ENCODE results near the gene LAMA5.

The LAMA5 gene

GRCh38 chr20:62396367-62397239, 29.5 kb upstream of the LAMA5 start:
- H3K9me3 Mint-ChIP-seq, result no peaks in the 10 kb centered on the region
- no peak overlapping the region for H3K27ac Mint-ChIP-seq
- no peak overlapping the region for H3K4me3 Mint-ChIP-seq
- no peaks in the 10 kb centered on the region for H3K4me1 Mint-ChIP-seq
- DNase-seq, result no peak
- no peak for ATAC-seq
- H3K36me3 Mint-ChIP-seq (ENCODE audit: low read depth), result peaks cover 3% of the 10 kb centered on the region
- H3K27me3 Mint-ChIP-seq, result no peaks in the 10 kb centered on the region

- no peaks in the 10 kb centered on the region for H3K27me3 Mint-ChIP-seq
- DNase-seq, result no peak
- no peak overlapping the region for H3K4me3 Mint-ChIP-seq
- H3K36me3 Mint-ChIP-seq (ENCODE audit: low read depth), result peaks cover 3% of the 10 kb centered on the region
- H3K4me1 Mint-ChIP-seq, result no peaks in the 10 kb centered on the region
- H3K9me3 Mint-ChIP-seq, result no peaks in the 10 kb centered on the region
- ATAC-seq, result no peak
- H3K27ac Mint-ChIP-seq, result no peak overlapping the region
Observed at GRCh38 chr20:62395311-62396242, 28.5 kb upstream of the LAMA5 start.

DNA sequence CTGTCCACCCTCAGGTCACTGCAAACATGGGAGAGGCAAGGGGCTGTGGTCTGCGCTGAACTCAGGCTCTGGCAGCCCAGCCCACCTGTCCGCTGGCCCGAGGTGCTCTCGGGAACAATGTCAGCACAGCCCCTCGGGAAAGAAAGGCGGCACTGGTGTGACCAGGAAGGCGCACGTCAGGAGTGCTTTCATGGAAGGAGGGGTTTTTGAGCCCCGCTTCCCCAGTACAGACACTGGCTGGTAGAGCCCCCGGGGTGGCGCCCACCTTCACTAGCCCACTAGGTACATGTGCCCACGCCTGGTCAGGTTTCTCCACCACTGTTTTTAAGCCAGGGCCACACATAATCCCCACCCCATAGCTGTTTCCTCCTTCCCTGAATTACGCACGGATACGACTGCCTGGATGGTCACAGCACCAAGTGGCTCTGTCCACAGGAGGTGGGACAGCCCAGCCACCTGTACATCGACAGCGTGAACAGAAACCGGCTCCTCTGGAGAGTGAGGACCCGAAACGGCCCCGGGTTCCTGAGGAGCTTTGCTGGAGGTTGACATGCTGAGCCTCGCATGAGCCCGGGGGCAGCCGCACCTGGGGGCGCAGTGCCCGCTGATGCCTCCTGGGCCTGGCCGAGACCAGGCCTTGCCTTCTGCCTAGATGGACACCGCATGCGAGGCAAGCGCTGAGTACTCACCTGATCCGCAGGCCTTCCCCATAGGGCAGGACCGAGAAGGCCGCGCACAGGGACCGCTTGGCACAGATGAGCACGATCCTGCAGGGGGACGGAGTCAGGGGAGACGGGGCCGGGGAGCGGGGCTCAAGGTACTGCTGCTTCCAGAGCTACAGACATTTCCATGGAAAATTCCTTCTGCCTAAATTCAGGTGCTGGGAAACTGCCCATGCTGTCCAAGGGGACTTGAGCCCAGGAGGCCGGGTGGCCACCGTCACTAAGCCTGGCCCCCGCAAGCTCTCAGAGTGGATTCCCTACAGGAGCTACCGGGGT, 27.4 kb upstream of the LAMA5 start:
- Mint-ChIP-seq H3K4me3 (no peak overlapping the region), H3K36me3 (ENCODE audit: low read depth) (peaks cover 11% of the 10 kb centered on the region)

GRCh38 chr20:62393830-62394229, 26.7 kb upstream of the LAMA5 start:
- no peaks in the 10 kb centered on the region for H3K9me3 Mint-ChIP-seq
- no peak for ATAC-seq
- H3K27me3 Mint-ChIP-seq, result no peaks in the 10 kb centered on the region
- H3K4me1 Mint-ChIP-seq, result peaks cover 6% of the 10 kb centered on the region
- DNase-seq, result no peak
- H3K36me3 Mint-ChIP-seq (ENCODE audit: low read depth), result peaks cover 19% of the 10 kb centered on the region
- no peak overlapping the region for H3K4me3 Mint-ChIP-seq
- H3K27ac Mint-ChIP-seq, result no peak overlapping the region

More for the DNA sequence above, 27.4 kb upstream of the LAMA5 start:
- Mint-ChIP-seq H3K27ac (no peak overlapping the region), H3K4me1 (peaks cover 3% of the 10 kb centered on the region), H3K27me3 (no peaks in the 10 kb centered on the region), H3K9me3 (no peaks in the 10 kb centered on the region)
- ATAC-seq, result no peak
- DNase-seq, result no peak

DNA sequence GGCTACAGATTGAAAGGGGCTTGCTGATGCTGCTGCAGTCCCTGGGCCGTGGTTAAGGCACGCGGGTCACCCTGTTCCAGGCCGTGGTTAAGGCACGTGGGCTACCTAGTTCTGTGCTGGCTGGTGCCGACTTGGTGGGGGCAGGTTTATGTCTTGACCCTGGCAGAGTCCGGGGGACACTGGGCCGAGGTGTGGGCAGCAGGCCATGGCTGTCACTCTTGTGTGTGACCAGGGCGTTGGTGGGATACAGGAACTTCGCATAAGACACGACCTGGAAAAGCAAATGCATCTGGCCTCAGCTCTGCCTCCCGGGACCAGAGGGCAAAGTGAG, 26.2 kb upstream of the LAMA5 start:
- Mint-ChIP-seq H3K4me3 (no peak overlapping the region), H3K36me3 (ENCODE audit: low read depth) (peaks cover 24% of the 10 kb centered on the region), H3K4me1 (peaks cover 12% of the 10 kb centered on the region), H3K27me3 (no peaks in the 10 kb centered on the region), H3K27ac (no peak overlapping the region), H3K9me3 (no peaks in the 10 kb centered on the region)
- DNase-seq, result no peak
- ATAC-seq, result no peak

DNA sequence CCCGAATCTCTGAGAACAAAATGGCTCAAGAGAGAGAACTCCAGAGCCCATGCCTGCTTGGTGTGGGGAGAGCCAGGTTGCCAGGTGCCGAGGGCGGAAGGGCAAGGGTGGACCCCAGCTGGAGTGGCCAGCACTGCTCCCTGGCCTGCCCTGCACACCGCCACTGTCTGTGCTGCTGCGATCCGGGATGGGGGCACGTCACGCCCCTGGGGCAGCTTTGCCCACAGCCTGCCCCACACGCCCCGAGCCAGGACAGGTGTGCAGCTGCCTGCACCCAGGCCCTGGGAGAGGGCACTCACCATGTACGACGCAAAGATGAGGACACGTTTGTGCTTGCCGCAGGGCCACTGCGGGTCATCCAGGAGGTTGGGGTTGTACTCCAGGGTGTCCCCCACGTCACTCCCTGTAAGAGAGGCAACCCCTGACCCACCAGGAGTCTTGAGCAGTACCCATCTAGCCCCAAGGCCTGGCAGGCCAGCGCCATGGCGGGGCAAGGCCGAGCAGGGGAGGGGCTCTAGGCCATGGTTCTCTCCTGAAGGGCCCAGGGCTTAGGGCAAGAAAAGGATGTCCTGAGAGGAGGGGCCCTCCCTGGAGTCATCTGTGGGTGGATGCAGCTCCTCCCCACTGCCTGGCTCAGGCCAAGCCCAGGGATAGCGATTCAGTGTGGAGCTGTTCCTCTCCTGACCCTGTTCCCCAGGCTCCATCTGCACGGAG, 25.7 kb upstream of the LAMA5 start:
- Mint-ChIP-seq H3K4me1 (peaks cover 17% of the 10 kb centered on the region), H3K9me3 (no peaks in the 10 kb centered on the region)
- ATAC-seq, result no peak

DNA sequence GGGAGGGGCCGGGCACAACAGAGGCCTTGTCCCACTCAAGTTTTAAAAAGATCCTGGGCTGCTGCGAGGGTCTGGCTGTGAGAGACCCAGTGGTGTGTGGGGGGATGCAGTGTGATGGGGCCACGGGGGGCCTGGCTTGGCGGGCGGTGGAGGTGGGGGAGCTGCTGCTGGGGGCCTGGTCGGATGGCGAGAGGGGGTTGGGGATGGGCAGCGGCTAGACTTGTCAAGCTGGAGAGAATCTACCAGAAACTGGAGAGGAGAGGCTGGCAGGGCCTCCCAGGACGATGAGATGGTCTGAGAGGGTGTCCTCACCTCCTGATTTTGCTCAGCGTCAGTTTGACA, 24.9 kb upstream of the LAMA5 start:
- Mint-ChIP-seq H3K27me3 (no peaks in the 10 kb centered on the region), H3K27ac (no peak overlapping the region), H3K4me1 (peaks cover 20% of the 10 kb centered on the region), H3K4me3 (no peak overlapping the region), H3K36me3 (ENCODE audit: low read depth) (peaks cover 32% of the 10 kb centered on the region), H3K9me3 (no peaks in the 10 kb centered on the region)
- no peak for DNase-seq
- no peak for ATAC-seq

More for the DNA sequence above, 25.7 kb upstream of the LAMA5 start:
- Mint-ChIP-seq H3K27me3 (no peaks in the 10 kb centered on the region), H3K27ac (no peak overlapping the region), H3K4me3 (no peak overlapping the region), H3K36me3 (ENCODE audit: low read depth) (peaks cover 29% of the 10 kb centered on the region)
- no peak for DNase-seq

DNA sequence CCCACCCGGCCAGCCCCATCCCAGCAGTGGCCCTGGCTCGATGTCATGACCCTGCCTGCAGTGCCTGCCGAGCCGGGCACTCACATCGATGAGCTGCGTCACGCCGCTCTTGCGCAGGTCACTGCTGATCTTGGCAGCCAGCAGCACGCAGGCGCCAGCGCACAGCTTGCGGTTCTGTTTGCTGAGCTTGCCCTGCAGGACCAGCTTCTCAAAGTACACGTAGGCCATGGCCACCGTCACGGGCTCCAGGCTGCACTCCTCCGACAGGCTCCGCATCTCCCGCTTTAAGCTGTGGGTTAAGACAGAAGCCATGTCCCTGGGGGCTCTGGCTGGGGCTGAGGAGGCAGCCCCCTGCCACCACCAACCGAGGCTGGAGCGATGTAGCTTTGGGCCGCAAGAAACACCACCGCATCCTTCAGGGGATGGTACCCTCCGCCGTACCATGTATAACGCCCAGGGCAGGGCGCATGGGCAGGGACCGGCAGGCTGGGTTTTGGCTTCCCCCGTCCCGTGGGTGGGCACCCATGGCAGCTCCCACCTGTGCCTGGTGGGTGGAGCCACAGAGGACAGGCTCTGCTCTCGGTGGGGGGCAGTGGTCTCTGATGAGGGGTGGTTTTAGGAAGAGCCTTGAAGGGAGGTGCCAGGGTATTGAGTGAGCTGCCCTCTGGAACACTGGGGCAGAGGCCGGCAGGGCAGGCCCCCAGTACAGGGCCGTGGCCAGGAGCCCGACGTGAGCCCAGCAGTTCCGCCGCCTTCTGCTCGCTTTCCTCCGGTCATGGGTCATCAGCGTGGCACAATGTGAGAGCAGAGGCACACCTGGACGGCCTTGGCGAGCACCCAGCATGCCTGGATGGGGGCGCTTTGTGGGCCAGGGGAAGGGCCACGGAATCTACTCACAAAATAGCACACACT, 24.3 kb upstream of the LAMA5 start:
- DNase-seq (no peak), ATAC-seq (no peak)
- no peak overlapping the region for H3K4me3 Mint-ChIP-seq
- H3K27ac Mint-ChIP-seq, result peak overlapping the region; percentile 14
- no peaks in the 10 kb centered on the region for H3K9me3 Mint-ChIP-seq
- H3K36me3 Mint-ChIP-seq (ENCODE audit: low read depth), result peaks cover 34% of the 10 kb centered on the region
- H3K27me3 Mint-ChIP-seq, result no peaks in the 10 kb centered on the region
- H3K4me1 Mint-ChIP-seq, result peaks cover 20% of the 10 kb centered on the region

DNA sequence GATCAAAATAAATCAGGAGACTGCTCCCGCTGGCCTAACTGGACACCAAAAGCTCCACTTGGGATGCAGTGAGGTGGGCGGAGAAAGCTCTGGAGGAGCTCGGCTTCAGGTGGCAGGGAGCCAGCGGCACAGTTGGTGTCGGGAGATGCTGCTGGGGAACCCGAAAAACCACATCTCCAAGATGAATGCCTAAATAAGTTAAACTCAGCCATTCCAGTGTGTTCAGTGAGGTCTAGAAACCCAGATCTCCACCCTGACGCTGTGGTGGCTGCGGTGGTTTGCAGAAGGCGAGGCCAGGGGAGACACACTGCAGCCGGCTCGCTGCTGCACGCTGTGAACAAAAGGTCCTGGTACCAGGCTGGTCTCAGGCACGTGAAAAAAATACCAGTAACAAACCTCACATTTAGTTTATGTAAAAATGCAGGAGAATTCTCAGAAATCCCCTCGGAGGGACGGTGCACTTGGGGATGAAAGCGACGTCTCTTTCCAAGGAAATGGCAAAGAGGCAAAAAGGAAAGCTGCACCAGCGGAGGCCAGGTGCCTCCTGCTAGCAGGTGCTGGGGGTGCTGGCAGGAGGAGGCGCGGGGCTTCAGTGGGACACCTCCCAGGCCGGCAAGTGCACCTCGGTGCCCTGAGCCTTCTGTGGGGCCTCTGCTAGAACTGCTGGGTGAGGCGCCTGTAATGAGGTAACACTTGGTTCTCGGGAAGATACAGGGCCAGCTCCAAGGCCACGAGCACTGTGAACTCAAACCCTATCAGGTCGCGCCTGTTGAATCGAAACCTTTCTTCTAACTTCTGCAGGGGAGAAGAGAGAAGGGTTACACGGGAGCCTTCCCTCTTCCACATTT, 23.4 kb upstream of the LAMA5 start:
- Mint-ChIP-seq H3K9me3 (no peaks in the 10 kb centered on the region), H3K27ac (peak overlapping the region; percentile 60), H3K36me3 (ENCODE audit: low read depth) (peaks cover 34% of the 10 kb centered on the region), H3K27me3 (no peaks in the 10 kb centered on the region), H3K4me1 (peaks cover 24% of the 10 kb centered on the region), H3K4me3 (no peak overlapping the region)
- DNase-seq (no peak), ATAC-seq (no peak)

- Mint-ChIP-seq H3K9me3 (no peaks in the 10 kb centered on the region), H3K27me3 (no peaks in the 10 kb centered on the region), H3K27ac (peak overlapping the region; percentile 95), H3K36me3 (ENCODE audit: low read depth) (peaks cover 41% of the 10 kb centered on the region), H3K4me3 (peak overlapping the region; percentile 95), H3K4me1 (peaks cover 31% of the 10 kb centered on the region)
- ATAC-seq (no peak), DNase-seq (no peak)
Observed at GRCh38 chr20:62389601-62390087, 22.5 kb upstream of the LAMA5 start.

DNA sequence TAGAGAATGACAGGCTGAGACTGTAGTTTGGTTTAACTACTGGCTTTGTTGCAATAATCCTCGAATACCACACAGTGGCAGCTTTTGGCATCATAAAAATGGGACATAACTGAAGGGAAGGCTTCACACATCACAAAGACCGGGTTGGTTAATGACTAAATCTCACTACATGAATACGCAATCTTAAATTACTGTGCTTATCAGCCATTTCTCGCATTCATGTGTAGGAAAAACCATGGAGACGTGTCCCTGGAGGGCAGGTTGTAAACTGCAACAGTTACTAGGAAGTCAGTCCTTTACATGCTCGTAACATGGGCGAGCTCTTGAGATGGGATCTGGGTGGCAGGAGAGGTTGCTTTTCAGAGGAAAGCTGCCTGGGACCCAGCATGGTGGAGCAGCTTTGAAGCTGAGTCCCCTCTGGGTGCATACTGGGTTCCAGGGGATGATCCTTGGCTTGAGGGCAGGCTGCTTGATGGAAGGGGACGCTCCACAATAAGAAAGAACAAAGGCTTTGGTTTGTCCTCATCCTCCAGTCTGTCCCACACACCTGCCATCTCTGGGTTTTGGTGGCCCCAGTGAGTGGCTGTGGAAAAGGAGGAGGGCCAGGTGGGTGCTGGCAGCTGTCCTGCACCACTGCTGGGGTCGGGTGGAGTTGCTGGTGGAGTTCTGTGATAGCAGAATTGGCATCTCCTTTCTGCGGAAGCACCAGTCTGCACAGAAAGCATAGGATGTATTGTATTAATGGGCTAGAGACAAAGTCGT, 21.9 kb upstream of the LAMA5 start:
- H3K27ac Mint-ChIP-seq, result peak overlapping the region; percentile 95
- no peaks in the 10 kb centered on the region for H3K27me3 Mint-ChIP-seq
- peaks cover 41% of the 10 kb centered on the region for H3K36me3 Mint-ChIP-seq (ENCODE audit: low read depth)
- DNase-seq, result no peak
- no peak for ATAC-seq
- H3K4me3 Mint-ChIP-seq, result peak overlapping the region; percentile 95
- peaks cover 33% of the 10 kb centered on the region for H3K4me1 Mint-ChIP-seq
- H3K9me3 Mint-ChIP-seq, result no peaks in the 10 kb centered on the region
